Stimulated activated memory B cell treated with anti-CD40 and anti-IgM and Interleukin-4, amounts not matched to agents 10 μg/mL and 1 μg/mL and 100 μg/mL, for 72 hours (primary cell): ENCODE data around the gene MPZL1.
A peak's percentile ranks its signal among the peaks of the same experiment; 100 is the strongest.
"Not testable (repeated sequence)": the region's sequence is repeated elsewhere in the genome, so short reads cannot be mapped to it uniquely, and the experiment has no call there.

Source experiments
- ATAC-seq: fragments of 150-1000 bp; cut with Tn5 transposase; 2 replicates; pipeline ENCODE4 v1.10.0; 2021
- H3K27ac Mint-ChIP-seq: one replicate; pipeline ENCODE4 v1.8.0; 2022; ENCODE audit warnings: mild to moderate bottlenecking, mixed read lengths
- H3K27me3 Mint-ChIP-seq: one replicate; pipeline ENCODE4 v1.8.0; 2022; ENCODE audit warnings: mixed read lengths
- H3K36me3 Mint-ChIP-seq: one replicate; pipeline ENCODE4 v1.8.0; 2022; ENCODE audit warnings: mixed read lengths
- H3K4me1 Mint-ChIP-seq: one replicate; pipeline ENCODE4 v1.8.0; 2022; ENCODE audit warnings: mixed read lengths
- H3K4me3 Mint-ChIP-seq: one replicate; pipeline ENCODE4 v1.8.0; 2022; ENCODE audit warnings: mild to moderate bottlenecking, moderate library complexity, mixed read lengths
- H3K9me3 Mint-ChIP-seq: one replicate; pipeline ENCODE4 v1.8.0; 2022; ENCODE audit warnings: mixed read lengths

Gene MPZL1

DNA sequence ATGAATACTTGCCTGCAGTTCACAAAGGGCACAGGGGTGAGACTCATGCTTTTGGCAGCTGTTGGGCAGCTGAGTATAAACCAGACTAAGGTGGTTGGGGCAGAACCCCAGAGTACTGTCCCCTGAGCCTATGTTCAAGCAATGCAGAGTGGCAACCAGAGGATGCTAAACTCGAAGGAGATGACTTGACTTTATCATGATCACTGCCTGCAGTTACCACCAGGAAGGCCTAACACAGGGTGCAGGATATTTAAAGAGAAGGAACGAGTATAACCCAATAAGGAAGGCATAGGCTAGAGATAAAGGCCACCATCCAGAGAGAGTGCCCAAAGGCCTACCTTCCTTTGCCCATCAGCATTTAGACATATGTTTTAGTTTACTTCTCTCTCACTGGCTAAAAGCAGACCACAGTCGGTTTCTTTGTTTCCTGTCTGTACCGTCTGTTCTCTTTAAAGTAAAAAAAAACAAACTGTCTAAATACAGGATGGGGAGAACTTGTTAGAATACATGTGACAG is 83.3 kb downstream of the MPZL1 start:
- H3K4me3 Mint-ChIP-seq = no peak overlapping the region
- H3K27ac Mint-ChIP-seq = peak overlapping the region; percentile 69
- no peaks in the 10 kb centered on the region for H3K36me3 Mint-ChIP-seq
- H3K9me3 Mint-ChIP-seq = no peaks in the 10 kb centered on the region
- peaks cover 10% of the 10 kb centered on the region for H3K27me3 Mint-ChIP-seq
- peaks cover 27% of the 10 kb centered on the region for H3K4me1 Mint-ChIP-seq
- peak; percentile 48 for ATAC-seq

GRCh38 chr1:167806235-167806634 is 84.5 kb downstream of the MPZL1 start:
- peaks cover 27% of the 10 kb centered on the region for H3K4me1 Mint-ChIP-seq
- not testable (repeated sequence) for H3K4me3 Mint-ChIP-seq, H3K9me3 Mint-ChIP-seq, ATAC-seq, H3K36me3 Mint-ChIP-seq, H3K27ac Mint-ChIP-seq
- H3K27me3 Mint-ChIP-seq = peaks cover 11% of the 10 kb centered on the region

DNA sequence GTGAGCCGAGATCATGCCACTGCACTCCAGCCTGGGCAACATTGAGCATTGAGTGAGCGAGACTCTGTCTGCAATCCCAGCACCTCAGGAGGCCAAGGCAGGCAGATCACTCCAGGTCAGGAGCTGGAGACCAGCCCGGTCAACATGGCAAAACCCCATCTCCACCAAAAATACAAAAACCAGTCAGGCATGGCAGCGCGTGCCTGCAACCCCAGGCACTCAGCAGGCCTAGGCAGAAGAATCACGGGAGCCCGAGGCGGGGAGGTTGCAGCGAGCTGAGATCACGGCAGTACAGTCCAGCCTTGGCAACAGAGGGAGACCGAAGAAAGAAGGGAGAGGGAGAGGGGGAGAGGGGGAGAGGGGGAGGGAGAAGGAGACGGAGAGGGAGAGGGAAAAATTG is 84.9 kb downstream of the MPZL1 start:
- H3K27me3 Mint-ChIP-seq = peaks cover 15% of the 10 kb centered on the region
- not testable (repeated sequence) for H3K9me3 Mint-ChIP-seq, H3K4me3 Mint-ChIP-seq, ATAC-seq, H3K36me3 Mint-ChIP-seq, H3K27ac Mint-ChIP-seq
- H3K4me1 Mint-ChIP-seq = peaks cover 27% of the 10 kb centered on the region

- H3K4me1 Mint-ChIP-seq = peaks cover 25% of the 10 kb centered on the region
- peaks cover 13% of the 10 kb centered on the region for H3K9me3 Mint-ChIP-seq
- H3K36me3 Mint-ChIP-seq = peaks cover 11% of the 10 kb centered on the region
- H3K27me3 Mint-ChIP-seq = peaks cover 28% of the 10 kb centered on the region
- no peak for ATAC-seq
- no peak overlapping the region for H3K4me3 Mint-ChIP-seq
- H3K27ac Mint-ChIP-seq = no peak overlapping the region
These were observed 86.3 kb downstream of the MPZL1 start for GRCh38 chr1:167808104-167808503.

DNA sequence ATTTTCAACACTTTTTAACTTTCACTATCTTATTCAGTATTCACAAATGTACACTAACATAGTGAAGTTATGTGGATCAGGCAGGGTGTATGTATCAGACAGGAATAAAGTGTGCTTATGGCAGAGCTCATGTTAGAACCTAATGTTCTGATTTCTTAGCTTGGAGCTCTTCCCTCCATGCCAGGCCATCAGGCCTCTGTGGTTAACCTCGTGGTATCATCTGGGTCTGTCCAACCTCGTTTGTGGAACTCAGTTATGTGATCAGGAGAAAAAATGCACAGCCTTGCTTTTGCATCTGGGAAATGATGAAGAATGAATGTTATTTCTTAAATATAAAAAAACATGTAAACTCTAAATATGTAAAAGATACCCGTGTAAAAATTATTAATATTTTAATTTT is 86.9 kb downstream of the MPZL1 start:
- H3K9me3 Mint-ChIP-seq = peaks cover 16% of the 10 kb centered on the region
- ATAC-seq = no peak
- no peak overlapping the region for H3K27ac Mint-ChIP-seq
- peaks cover 34% of the 10 kb centered on the region for H3K27me3 Mint-ChIP-seq
- H3K36me3 Mint-ChIP-seq = peaks cover 13% of the 10 kb centered on the region
- H3K4me3 Mint-ChIP-seq = no peak overlapping the region
- H3K4me1 Mint-ChIP-seq = peaks cover 19% of the 10 kb centered on the region

GRCh38 chr1:167812972-167813371 is 91.2 kb downstream of the MPZL1 start:
- no peak for ATAC-seq
- Mint-ChIP-seq H3K4me3 (no peak overlapping the region), H3K36me3 (peaks cover 31% of the 10 kb centered on the region), H3K9me3 (peaks cover 26% of the 10 kb centered on the region), H3K27me3 (peaks cover 24% of the 10 kb centered on the region), H3K4me1 (no peaks in the 10 kb centered on the region), H3K27ac (no peak overlapping the region)

GRCh38 chr1:167815650-167816049 is 93.9 kb downstream of the MPZL1 start:
- ATAC-seq = no peak

DNA sequence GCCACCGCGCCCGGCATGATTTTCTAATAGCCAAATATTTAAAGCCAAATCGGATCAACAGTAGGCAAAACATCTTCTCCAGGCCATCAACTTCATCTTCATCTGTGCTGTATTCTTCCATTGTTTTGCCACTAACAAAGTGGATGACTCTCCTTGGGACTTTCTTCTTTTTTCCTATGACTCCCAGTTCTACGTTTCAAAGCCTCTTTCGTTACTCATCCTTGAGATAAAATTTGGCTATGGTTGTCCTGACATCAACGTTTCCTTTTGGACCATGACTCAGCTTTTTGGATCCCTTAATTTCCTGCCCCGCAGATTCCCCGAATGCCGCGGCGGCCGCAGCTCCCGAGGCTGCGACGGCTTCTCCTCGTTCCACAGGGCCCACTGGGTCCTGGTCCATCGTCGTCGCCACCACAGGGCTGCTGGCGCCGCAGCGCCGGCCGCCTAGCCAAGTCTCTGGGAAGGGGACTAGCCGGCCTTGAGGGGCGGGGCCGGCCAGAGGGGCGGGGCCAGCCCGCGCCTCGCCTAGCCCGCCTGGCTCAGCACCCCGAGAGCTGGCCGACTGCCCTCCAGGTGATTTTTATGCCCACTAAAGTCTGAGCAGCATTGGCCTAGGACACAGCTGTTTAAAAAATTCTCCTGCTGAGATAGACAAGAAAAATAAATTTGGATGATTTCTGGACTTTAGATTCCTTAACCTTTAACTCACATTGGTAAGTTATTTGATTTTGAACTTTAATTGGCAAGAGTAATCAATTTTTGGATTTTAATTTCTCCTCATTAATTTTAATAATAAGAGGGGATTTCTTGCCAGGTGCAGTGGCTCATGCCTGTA is 98.3 kb downstream of the MPZL1 start:
- peak overlapping the region; percentile 50 for H3K27ac Mint-ChIP-seq
- H3K9me3 Mint-ChIP-seq = peaks cover 7% of the 10 kb centered on the region
- peaks cover 34% of the 10 kb centered on the region for H3K27me3 Mint-ChIP-seq
- H3K4me1 Mint-ChIP-seq = peaks cover 8% of the 10 kb centered on the region
- peak overlapping the region; percentile 80 for H3K4me3 Mint-ChIP-seq
- ATAC-seq = peak; percentile 72
- peaks cover 11% of the 10 kb centered on the region for H3K36me3 Mint-ChIP-seq

More at GRCh38 chr1:167815650-167816049, 93.9 kb downstream of the MPZL1 start:
- peaks cover 35% of the 10 kb centered on the region for H3K27me3 Mint-ChIP-seq
- no peak overlapping the region for H3K27ac Mint-ChIP-seq
- H3K36me3 Mint-ChIP-seq = peaks cover 31% of the 10 kb centered on the region
- H3K9me3 Mint-ChIP-seq = peaks cover 26% of the 10 kb centered on the region
- no peak overlapping the region for H3K4me3 Mint-ChIP-seq
- H3K4me1 Mint-ChIP-seq = peaks cover 8% of the 10 kb centered on the region

DNA sequence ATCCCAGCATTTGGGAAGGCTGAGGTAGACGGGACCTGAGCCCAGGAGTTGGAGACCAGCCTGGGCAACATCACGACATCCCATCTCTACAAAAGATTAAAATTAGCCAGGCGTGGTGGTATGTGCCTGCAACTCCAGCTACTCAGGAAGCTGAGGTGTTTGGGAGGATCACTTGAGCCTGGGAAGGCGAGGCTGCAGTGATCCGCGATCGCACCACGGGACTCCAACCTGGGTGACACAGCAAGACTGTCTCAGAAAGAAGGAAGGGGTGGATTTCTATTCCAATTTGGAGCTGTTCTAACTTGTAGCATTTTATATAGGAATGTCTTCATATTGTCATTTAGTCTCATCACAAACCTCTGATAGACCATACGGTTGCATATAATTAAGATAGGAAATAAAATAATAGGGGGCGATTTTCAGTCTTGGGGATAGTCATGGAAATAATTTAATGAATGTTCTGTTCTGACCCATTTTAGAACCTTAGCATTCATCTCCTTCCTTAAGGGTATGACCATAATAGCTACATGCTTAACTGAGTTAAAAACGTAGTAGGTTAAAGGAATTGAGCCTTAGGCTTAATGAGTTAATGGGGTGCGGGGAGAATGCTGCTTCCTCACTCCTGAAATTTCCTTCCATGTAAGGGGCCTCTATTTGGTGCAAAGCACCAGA is 99.0 kb downstream of the MPZL1 start:
- Mint-ChIP-seq H3K27me3 (peaks cover 34% of the 10 kb centered on the region), H3K27ac (no peak overlapping the region), H3K4me3 (no peak overlapping the region), H3K4me1 (peaks cover 8% of the 10 kb centered on the region), H3K36me3 (peaks cover 3% of the 10 kb centered on the region), H3K9me3 (peaks cover 2% of the 10 kb centered on the region)
- ATAC-seq = no peak

DNA sequence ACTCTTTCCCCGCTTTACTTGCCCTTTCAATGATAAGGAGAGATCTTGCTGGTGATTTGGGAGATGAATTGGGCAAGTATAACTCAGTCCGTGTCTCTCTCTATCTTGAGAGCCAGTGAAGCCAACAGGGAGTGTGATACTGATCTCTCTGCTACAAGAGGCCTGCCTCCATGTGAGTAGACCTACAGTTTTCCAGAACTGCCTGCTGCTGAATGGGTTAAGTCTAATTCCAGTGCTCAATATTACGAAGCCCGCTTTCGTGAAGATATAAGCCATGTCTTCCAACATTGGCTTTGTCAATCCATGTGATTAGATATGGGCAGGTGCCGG is 99.5 kb downstream of the MPZL1 start:
- peaks cover 8% of the 10 kb centered on the region for H3K4me1 Mint-ChIP-seq
- H3K36me3 Mint-ChIP-seq = no peaks in the 10 kb centered on the region
- peaks cover 34% of the 10 kb centered on the region for H3K27me3 Mint-ChIP-seq
- ATAC-seq = no peak
- no peak overlapping the region for H3K4me3 Mint-ChIP-seq
- H3K27ac Mint-ChIP-seq = no peak overlapping the region
- H3K9me3 Mint-ChIP-seq = no peaks in the 10 kb centered on the region

GRCh38 chr1:167821969-167822685 is 100.3 kb downstream of the MPZL1 start:
- Mint-ChIP-seq H3K36me3 (no peaks in the 10 kb centered on the region), H3K4me1 (peaks cover 8% of the 10 kb centered on the region), H3K27ac (no peak overlapping the region), H3K27me3 (peaks cover 34% of the 10 kb centered on the region), H3K9me3 (no peaks in the 10 kb centered on the region), H3K4me3 (no peak overlapping the region)
- ATAC-seq = no peak

DNA sequence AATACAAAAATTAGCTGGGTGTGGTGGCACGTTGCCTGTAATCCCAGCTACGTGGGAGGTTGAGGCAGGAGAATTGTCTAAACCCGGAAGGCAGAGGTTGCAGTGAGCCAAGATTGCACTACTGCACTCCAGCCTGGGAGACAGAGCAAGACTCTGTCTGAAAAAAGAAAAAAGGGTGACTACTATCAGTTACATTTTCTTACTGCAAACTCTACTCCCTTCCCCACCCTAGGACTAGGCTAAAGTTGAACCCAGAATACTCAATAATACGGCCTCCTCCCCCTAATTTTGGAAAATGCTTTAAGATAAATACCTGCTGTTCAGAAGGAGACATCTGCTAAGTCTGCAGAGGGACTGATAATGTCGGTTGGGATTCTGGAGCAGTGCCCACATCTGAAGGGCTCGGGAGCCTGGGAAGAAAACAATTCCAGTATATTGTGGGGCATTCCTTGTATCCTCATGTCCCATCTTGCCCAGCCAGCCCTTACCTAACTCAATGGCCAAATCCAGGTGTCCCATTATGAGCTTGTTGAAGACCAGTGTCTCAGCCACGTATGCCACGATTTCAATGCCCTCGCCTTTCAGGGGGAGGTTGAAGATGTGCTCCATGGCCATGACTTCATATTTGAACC is 102.5 kb downstream of the MPZL1 start:
- Mint-ChIP-seq H3K4me1 (peaks cover 8% of the 10 kb centered on the region), H3K36me3 (no peaks in the 10 kb centered on the region), H3K9me3 (no peaks in the 10 kb centered on the region), H3K27ac (no peak overlapping the region), H3K4me3 (no peak overlapping the region), H3K27me3 (peaks cover 34% of the 10 kb centered on the region)
- ATAC-seq = no peak

DNA sequence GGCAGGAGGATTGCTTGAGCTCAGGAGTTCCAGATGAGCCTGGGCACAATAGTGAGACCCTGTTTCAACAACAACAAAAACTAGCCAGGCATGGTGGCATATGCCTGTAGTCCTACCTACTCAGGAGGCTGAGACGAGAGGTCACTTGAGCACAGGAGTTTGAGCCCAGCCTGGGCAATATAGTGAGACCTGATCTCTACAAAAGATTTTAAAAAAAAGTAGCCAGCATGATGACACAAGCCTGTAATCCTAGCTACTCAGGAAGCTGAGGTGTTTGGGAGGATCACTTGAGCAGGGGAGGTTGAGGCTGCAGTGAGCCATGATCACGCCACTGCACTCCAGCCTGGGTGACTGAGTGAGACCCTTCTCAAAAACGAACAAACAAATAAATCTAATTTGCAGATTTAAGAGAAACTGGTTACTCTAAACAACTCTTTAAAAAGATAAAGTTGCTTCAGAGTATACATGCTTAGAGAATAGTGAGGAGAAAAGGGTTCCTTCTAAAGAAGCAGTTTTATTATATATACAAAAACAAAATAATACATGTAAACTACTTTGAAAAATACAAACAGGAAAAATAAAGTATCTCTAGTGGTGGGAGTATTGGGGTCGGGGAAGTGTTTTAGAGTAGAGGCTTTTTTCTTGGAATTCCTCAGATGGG is 103.8 kb downstream of the MPZL1 start:
- H3K27ac Mint-ChIP-seq = no peak overlapping the region
- H3K36me3 Mint-ChIP-seq = no peaks in the 10 kb centered on the region
- no peak for ATAC-seq
- peaks cover 23% of the 10 kb centered on the region for H3K27me3 Mint-ChIP-seq
- H3K4me1 Mint-ChIP-seq = no peaks in the 10 kb centered on the region
- no peak overlapping the region for H3K4me3 Mint-ChIP-seq
- no peaks in the 10 kb centered on the region for H3K9me3 Mint-ChIP-seq

DNA sequence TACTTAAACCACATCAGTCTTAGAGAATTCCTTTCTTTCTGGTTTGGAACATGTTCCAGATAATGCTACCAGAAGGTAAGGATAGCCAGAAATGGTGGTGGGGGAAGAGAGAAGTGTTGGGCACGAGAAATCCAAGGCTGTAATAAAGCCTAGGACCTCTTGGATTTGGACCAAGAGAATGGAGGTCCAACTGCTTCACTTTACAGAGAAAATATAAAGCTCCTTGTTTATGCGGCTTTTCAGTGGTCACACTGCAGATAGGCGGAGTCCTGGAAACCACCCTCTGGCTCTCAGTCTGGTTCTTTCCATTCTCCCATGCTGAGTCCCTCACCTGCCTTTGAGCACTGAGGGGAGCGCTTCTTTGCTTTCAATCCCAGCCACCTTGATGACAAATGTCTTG is 104.3 kb downstream of the MPZL1 start:
- Mint-ChIP-seq H3K4me3 (no peak overlapping the region), H3K9me3 (no peaks in the 10 kb centered on the region), H3K27me3 (peaks cover 18% of the 10 kb centered on the region), H3K36me3 (no peaks in the 10 kb centered on the region), H3K4me1 (no peaks in the 10 kb centered on the region), H3K27ac (no peak overlapping the region)
- no peak for ATAC-seq
